Measurements from ENCODE around the gene CD55.

GRCh38 chr1:207280706-207281105 lies 40.8 kb upstream of the CD55 start:
- TF ChIP-seq CTCF (IDR thresholded peaks at IDR 0.05): no peak
- TF ChIP-seq POLR2A (IDR thresholded peaks at IDR 0.05): no peak
